Measurements from ENCODE around the gene PMIS2.

PMIS2 gene

DNA sequence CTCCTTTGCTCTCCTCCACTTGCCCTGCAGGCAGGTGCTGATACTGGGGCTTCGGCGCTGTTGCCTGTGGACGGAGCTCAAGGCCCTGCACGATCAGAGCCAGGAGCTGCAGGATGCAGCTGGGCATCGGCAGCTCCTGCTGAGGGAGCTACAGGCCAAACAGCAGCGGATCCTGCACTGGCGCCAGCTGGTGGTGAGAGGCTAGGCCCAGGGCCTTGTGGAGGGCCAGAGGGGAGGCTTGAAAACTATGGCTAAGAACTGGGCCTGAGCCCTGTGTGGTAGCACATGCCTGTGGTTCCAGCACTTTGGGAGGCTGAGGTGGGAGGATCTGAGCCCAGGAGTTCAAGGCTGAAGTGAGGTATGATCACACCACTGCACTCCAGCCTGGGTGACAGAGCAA lies 32.9 kb downstream of the PMIS2 start:
- Mint-ChIP-seq H3K36me3 (peaks cover 30% of the 10 kb centered on the region), H3K4me3 (no peak overlapping the region), H3K9me3 (no peaks in the 10 kb centered on the region), H3K27ac (no peak overlapping the region), H3K27me3 (no peaks in the 10 kb centered on the region), H3K4me1 (peaks cover 5% of the 10 kb centered on the region)
- CTCF ChIA-PET: no interaction called here
- no peak for DNase-seq

DNA sequence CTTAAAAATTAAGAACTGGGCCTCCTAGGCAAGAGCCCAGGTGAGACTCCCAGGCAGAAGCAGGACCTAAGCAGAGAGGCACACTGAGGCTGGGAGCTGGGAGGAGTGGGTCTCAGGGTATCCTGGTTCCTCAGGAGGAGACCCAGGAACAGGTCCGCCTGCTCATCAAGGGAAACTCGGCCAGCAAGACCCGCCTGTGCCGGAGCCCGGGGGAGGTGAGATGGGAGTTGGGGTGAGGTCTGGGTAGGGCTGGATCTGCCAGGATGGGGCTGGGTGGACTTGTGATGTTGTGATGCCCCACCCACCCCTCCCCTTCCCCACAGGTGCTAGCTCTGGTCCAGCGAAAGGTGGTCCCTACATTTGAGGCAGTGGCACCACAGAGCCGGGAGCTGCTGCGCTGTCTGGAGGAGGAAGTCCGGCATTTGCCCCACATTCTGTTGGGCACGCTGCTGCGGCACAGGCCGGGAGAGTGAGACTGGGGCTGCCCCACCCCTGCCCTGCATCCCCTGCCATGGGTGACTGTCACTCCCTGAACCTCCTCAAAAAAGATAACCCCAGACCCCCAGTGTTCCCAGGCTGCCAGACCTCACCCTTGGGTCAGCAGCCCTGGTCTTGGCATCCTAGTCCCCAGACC lies 33.4 kb downstream of the PMIS2 start:
- no peak for DNase-seq
- H3K27me3 Mint-ChIP-seq: no peaks in the 10 kb centered on the region
- H3K27ac Mint-ChIP-seq: no peak overlapping the region
- CTCF ChIA-PET: no interaction called here
- no peak overlapping the region for H3K4me3 Mint-ChIP-seq
- no peaks in the 10 kb centered on the region for H3K9me3 Mint-ChIP-seq
- H3K4me1 Mint-ChIP-seq: peaks cover 3% of the 10 kb centered on the region
- peaks cover 30% of the 10 kb centered on the region for H3K36me3 Mint-ChIP-seq

DNA sequence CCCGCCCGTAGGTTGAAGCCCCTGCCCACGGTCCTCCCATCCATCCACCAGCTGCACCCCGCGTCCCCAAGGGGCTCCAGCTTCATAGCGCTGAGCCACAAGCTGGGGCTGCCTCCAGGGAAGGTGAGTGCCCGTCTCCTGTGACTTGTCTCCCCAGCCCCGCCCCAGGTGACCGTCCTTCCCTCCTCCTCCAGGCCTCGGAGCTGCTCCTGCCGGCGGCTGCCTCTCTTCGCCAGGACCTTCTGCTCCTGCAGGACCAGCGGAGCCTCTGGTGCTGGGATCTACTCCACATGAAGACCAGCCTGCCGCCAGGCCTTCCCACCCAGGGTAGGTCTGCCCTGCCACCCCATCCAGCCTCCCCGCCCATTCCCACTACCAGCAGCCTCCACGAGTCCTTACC lies 34.0 kb downstream of the PMIS2 start:
- Mint-ChIP-seq H3K36me3 (peaks cover 27% of the 10 kb centered on the region), H3K27me3 (no peaks in the 10 kb centered on the region), H3K4me1 (no peaks in the 10 kb centered on the region), H3K4me3 (no peak overlapping the region), H3K9me3 (no peaks in the 10 kb centered on the region), H3K27ac (no peak overlapping the region)
- DNase-seq: no peak
- CTCF ChIA-PET: no interaction called here

DNA sequence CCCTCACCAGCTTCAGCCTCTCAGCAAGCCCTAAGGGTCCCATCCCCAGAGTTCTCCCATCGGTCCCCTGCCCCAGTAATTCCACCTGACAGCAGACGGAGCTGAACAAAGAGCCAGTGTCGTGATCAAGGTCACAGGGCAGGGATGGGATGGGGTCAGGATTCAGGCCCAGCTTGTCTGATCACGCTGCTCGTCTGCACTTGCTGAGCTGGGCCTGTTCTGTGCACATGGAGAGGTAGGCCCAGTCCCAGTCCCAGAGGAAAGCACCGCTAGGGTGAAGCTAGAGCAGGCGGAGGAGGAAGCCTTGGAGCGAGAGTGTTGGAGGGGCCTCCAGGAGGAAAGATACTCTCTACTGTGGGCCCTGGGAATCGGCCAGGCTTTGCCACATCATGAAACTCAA lies 35.7 kb downstream of the PMIS2 start:
- Mint-ChIP-seq H3K9me3 (no peaks in the 10 kb centered on the region), H3K4me1 (peaks cover 2% of the 10 kb centered on the region), H3K36me3 (peaks cover 25% of the 10 kb centered on the region), H3K27ac (peak overlapping the region; percentile 34), H3K27me3 (no peaks in the 10 kb centered on the region), H3K4me3 (no peak overlapping the region)
- CTCF ChIA-PET: no interaction called here
- no peak for DNase-seq

DNA sequence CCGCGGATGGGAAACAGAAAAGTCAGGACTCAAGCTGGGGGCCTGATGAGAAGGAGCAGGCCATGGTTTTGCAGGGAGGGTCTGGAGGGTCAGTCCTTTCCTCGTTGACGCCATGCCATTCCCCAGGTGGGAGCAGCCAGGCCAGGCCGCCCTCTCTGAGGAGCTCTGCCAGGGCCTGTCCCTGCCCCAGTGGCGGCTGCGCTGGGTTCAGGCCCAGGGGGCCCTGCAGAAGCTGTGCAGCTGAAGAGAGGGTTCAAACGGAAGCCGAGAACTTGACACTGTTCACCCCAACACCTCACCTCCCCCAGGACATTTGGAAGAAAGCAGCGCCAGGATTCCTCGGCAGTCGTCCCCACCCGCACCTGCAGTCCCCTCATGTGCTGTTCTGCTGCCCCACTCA lies 36.8 kb downstream of the PMIS2 start:
- Mint-ChIP-seq H3K27me3 (no peaks in the 10 kb centered on the region), H3K4me3 (no peak overlapping the region), H3K27ac (no peak overlapping the region), H3K36me3 (peaks cover 25% of the 10 kb centered on the region), H3K4me1 (peaks cover 2% of the 10 kb centered on the region), H3K9me3 (no peaks in the 10 kb centered on the region)
- DNase-seq: no peak
- CTCF ChIA-PET: no interaction called here

DNA sequence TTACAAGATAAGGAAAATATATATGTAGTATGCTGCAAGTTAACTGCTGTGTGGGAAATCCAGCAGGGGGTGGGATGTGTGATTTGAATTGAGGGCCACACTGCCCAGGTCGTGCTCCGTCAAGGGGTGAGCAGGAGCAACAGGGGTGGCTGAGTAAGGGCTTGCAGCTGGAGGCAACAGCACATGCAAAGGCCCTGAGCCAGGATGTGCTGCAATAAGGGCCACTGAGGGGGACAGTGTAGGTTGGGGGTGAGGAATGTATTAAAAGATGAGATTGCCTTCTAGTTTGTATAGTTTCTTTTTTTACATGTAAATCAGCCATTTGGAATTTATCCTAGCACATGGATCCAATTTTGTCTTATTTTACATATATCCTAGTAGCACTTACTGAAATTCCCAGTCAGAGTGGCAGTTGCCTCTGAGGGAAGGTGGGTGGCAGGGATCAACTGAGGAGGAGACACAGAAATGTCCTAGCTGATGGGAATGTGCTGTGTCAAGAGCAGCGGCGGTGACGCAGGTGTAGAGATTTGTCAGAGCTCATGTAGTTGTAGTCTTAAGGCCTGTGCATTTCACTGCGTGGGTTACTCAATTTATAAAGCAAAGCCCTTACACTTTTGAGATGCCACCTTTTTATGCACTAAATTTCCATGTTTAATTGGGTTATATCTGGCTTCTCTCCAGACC lies 37.5 kb downstream of the PMIS2 start:
- no peak overlapping the region for H3K27ac Mint-ChIP-seq
- CTCF ChIA-PET: no interaction called here
- no peaks in the 10 kb centered on the region for H3K27me3 Mint-ChIP-seq
- peaks cover 7% of the 10 kb centered on the region for H3K4me1 Mint-ChIP-seq
- H3K9me3 Mint-ChIP-seq: no peaks in the 10 kb centered on the region
- no peak for DNase-seq
- H3K36me3 Mint-ChIP-seq: peaks cover 23% of the 10 kb centered on the region
- no peak overlapping the region for H3K4me3 Mint-ChIP-seq

DNA sequence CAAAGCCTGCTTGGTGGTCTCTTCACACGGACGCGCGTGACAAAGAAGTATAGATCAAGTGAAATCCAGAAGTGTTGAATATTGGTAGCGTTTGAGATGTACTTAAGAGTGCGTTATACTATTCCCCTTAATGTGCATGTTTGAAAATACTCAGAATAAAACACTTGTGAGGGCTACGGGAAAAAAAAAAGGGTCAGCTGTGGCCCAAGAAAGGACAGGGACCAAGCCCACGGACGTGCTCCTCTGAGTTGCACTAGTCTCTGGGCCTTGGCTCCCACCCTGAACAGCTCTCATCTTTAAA lies 42.2 kb downstream of the PMIS2 start:
- no peak for DNase-seq
- Mint-ChIP-seq H3K27ac (peak overlapping the region; percentile 99), H3K4me3 (peak overlapping the region; percentile 100), H3K4me1 (peaks cover 22% of the 10 kb centered on the region), H3K27me3 (no peaks in the 10 kb centered on the region), H3K36me3 (peaks cover 34% of the 10 kb centered on the region), H3K9me3 (no peaks in the 10 kb centered on the region)
- CTCF ChIA-PET: no interaction called here

DNA sequence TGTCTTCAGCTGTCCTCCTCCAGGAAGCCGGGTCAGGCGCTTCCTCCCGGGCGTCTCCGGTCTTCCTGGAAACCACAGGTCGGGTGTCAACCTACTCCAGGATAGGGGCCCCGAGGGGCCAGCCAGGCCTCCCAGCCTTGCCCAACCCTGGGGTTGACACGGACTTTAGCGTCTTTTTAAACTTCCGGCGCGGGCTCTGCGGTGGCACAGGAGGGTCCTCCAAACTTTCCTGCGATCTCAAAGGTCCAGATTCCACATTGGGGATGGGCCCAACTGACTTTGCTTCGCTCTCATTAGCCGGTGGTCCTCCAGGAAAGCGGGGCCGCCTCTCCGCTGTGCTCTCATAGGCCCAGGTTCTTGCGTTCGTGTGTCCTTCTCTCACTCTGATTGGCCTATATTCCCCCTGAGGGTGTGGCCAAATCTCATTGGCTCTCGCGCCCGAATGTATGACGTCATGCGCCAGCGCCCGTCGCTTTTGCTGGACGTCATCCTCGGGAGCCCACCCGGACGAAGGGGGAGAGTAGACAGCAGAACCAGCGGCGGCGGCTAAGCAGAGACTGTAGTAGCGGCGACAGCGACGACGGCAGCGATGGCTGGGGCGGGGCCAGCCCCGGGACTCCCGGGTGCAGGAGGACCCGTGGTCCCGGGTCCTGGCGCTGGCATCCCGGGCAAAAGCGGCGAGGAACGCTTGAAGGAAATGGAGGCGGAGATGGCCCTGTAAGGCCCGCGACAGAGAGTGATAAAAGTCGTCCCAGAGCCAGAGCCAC lies 42.8 kb downstream of the PMIS2 start, which contains the start of gene RBM42:
Gene RBM42, plus strand, starts transcription at position 472 of the 767 bp plus-strand sequence. Its CDS starts 118 bp downstream, at position 590.
- Mint-ChIP-seq H3K36me3 (peaks cover 38% of the 10 kb centered on the region), H3K27ac (peak within 1 kb of the TSS; percentile 99), H3K4me3 (peak within 1 kb of the TSS; percentile 100), H3K4me1 (peaks cover 22% of the 10 kb centered on the region), H3K27me3 (no peaks in the 10 kb centered on the region), H3K9me3 (no peaks in the 10 kb centered on the region)
- peak; percentile 97 for DNase-seq
- CTCF ChIA-PET: no interaction called here

DNA sequence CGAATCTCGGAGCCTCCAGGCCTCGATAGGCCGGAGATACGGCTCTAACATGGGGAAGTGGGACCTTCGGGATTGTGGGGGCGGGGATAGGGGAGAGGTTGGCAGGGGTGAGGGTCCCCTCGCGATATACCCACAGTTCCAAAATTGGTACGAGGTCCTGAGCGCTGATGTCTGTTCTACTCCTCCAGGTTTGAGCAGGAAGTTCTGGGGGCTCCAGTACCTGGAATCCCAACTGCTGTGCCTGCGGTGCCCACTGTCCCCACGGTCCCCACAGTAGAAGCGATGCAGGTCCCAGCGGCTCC lies 43.3 kb downstream of the PMIS2 start:
- no peak for DNase-seq
- CTCF ChIA-PET: interaction anchor here (1.3 kb wide), 1 partner anchor 81 kb away, joined by 3 read pairs; no protein-coding TSS in a partner anchor
- Mint-ChIP-seq H3K27ac (peak overlapping the region; percentile 99), H3K9me3 (no peaks in the 10 kb centered on the region), H3K4me1 (peaks cover 22% of the 10 kb centered on the region), H3K4me3 (peak overlapping the region; percentile 100), H3K27me3 (no peaks in the 10 kb centered on the region), H3K36me3 (peaks cover 41% of the 10 kb centered on the region)

DNA sequence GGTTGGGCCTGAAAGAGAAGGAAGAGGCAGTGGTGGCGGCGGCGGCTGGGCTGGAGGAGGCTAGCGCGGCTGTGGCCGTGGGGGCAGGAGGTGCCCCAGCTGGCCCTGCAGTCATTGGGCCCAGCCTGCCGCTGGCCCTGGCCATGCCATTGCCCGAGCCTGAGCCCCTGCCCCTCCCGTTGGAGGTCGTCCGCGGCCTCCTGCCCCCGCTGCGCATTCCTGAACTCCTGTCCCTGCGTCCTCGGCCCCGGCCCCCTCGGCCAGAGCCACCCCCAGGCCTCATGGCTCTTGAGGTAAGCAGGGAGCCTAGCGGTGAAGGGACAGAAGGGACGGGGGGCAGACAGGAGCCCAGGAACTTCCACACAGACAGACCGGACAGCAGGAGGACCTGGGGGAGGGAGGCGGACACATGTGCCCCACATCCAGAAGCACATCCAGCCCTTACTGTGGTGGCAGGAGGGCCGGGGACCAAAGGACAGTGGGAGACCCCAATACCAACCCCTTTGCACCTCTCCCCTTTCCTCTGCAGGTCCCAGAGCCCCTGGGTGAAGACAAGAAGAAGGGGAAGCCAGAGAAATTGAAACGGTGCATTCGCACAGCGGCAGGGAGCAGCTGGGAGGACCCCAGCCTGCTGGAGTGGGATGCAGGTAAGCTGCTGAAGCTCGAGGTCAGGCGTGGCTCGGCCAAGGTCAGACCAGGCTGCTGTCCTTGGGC lies 47.9 kb downstream of the PMIS2 start:
- Mint-ChIP-seq H3K36me3 (peaks cover 54% of the 10 kb centered on the region), H3K9me3 (no peaks in the 10 kb centered on the region), H3K27ac (no peak overlapping the region), H3K4me1 (peaks cover 11% of the 10 kb centered on the region), H3K27me3 (no peaks in the 10 kb centered on the region), H3K4me3 (no peak overlapping the region)
- CTCF ChIA-PET: no interaction called here
- DNase-seq: no peak

DNA sequence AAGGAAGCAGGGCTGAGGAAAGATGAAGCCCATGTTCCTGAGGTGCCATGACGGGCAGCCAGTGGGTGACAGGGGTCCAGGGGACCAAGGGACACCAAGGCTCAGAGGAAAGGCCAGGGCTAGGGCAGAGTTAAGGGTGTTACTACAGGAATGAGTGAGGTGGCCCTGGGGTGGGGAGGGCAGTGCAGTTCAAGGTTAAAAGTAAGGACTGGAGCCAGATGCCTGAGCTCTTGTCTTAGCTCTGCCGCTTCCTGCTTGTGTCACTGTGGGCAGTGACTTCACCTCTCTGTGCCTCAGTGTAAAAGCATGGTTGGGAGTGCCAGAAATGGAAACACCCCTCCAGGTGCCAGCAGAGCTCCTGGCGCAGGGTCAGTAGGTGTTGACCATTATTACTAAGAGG lies 50.7 kb downstream of the PMIS2 start:
- no peaks in the 10 kb centered on the region for H3K9me3 Mint-ChIP-seq
- H3K4me1 Mint-ChIP-seq: peaks cover 6% of the 10 kb centered on the region
- H3K4me3 Mint-ChIP-seq: no peak overlapping the region
- peaks cover 41% of the 10 kb centered on the region for H3K36me3 Mint-ChIP-seq
- DNase-seq: no peak
- CTCF ChIA-PET: no interaction called here
- H3K27ac Mint-ChIP-seq: no peak overlapping the region
- no peaks in the 10 kb centered on the region for H3K27me3 Mint-ChIP-seq
